Gastrocnemius medialis (tissue), 4 donors: ENCODE results near the gene CHURC1.

Source experiments
- POLR2A ChIP-seq, 2 donors: fragments of 450-650 bp; IDR thresholded peaks; one replicate each; pipeline ENCODE4 v1.6.1; 2017; ENCODE audit warnings: antibody characterized with exemption in 2 of 2, mild to moderate bottlenecking in 2 of 2, moderate library complexity in 2 of 2
- TF ChIP-seq, protein P1 (sequence below), 5 experiments: fragments of 450-650 bp in 3 of 5; fragments of 200-600 bp in 2 of 5; sonication (generic) in 2 of 5; IDR thresholded peaks in 4 of 5; conservative IDR thresholded peaks in 1 of 5; 1 replicate in 4 of 5; 2 replicates in 1 of 5; pipeline ENCODE4 v1.5.1; 2016 to 2019; ENCODE audit warnings: antibody characterized with exemption in 5 of 5, mild to moderate bottlenecking in 3 of 5, moderate library complexity in 3 of 5

DNA sequence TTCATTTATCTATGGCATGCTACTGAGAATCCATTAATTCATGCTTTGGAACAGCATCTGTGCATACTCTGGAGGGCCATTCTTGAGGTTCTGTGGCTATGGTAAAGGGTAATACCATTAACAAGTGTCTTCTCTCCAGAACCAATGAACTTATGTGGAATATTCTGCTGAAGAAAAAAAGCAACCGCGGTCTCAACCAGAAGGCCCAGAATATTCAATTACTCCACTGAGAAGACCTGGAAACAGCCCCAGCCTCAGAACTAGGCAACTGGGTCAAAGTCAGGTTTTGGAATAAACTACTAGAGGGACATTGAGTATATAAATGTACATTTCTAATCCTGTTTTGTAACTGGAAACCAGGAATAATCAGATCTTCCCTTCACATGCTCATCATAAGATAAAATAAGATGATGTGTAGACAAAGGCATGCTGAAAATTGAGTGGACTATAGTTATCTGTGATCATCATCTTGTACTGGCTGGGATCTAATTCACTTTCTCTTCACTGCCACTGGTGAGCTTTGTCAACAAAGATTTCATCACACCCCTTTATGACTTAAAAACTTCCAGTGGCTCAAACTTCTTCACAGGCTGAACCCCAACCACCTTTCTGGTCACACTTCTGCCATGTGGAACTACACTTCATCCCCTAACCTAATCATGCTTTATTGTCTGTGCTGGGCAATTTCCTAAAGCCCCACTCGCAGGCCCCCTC is 40.6 kb upstream of the CHURC1 start:
- TF ChIP-seq, protein P1, sequence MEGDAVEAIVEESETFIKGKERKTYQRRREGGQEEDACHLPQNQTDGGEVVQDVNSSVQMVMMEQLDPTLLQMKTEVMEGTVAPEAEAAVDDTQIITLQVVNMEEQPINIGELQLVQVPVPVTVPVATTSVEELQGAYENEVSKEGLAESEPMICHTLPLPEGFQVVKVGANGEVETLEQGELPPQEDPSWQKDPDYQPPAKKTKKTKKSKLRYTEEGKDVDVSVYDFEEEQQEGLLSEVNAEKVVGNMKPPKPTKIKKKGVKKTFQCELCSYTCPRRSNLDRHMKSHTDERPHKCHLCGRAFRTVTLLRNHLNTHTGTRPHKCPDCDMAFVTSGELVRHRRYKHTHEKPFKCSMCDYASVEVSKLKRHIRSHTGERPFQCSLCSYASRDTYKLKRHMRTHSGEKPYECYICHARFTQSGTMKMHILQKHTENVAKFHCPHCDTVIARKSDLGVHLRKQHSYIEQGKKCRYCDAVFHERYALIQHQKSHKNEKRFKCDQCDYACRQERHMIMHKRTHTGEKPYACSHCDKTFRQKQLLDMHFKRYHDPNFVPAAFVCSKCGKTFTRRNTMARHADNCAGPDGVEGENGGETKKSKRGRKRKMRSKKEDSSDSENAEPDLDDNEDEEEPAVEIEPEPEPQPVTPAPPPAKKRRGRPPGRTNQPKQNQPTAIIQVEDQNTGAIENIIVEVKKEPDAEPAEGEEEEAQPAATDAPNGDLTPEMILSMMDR (IDR thresholded peaks at IDR 0.05 in 4 of 5, conservative IDR thresholded peaks at IDR 0.05 in 1 of 5): no peak
- peak in 1 of 2 donors; percentile 61 for TF ChIP-seq POLR2A (IDR thresholded peaks at IDR 0.05)
